ENCODE measurements around the gene ENOX1. TPM values are rescaled to one million over a fixed set of nuclear protein-coding genes. Genes with fewer than 3 reads are reported as not detected.
A peak's percentile ranks its signal among the peaks of the same experiment; 100 is the strongest.

Gene ENOX1
- total RNA-seq, 1 donor from 2014 or later: 1.1 TPM

- Mint-ChIP-seq H3K4me1 (peaks cover 30% of the 10 kb centered on the region), H3K36me3 (no peaks in the 10 kb centered on the region), H3K9me3 (no peaks in the 10 kb centered on the region), H3K27me3 (ENCODE audit: insufficient read depth, low read depth) (peaks cover 2% of the 10 kb centered on the region), H3K4me3 (no peak overlapping the region), H3K27ac (no peak overlapping the region)
- Histone ChIP-seq H3K27me3 (no peaks in the 10 kb centered on the region), H3K79me2 (ENCODE audit: low read depth) (no peaks in the 10 kb centered on the region), H3K27ac (no peak overlapping the region), H2AFZ (replicated peaks) (no peak overlapping the region), H3K4me1 (peaks cover 6% of the 10 kb centered on the region), H3K9ac (no peak overlapping the region), H3K36me3 (no peaks in the 10 kb centered on the region), H3K9me3 (ENCODE audit: low read depth) (no peaks in the 10 kb centered on the region), H3F3A (ENCODE audit: low read depth) (no peaks in the 10 kb centered on the region), H3K4me3 (no peak overlapping the region), H4K20me1 (ENCODE audit: low read depth) (no peaks in the 10 kb centered on the region), H3K4me2 (no peak overlapping the region)
- no peak for DNase-seq (ENCODE audit: low spot score)
- TF ChIP-seq EZH2phosphoT487 (IDR thresholded peaks at IDR 0.05) (no peak), EZH2 (IDR thresholded peaks at IDR 0.05) (no peak)
Observed at GRCh38 chr13:43574605-43575004, 212.2 kb downstream of the ENOX1 start.

- DNase-seq (ENCODE audit: low spot score): no peak
- no peaks in the 10 kb centered on the region for H3K9me3 ChIP-seq (ENCODE audit: low read depth)
- H3K4me3 ChIP-seq: no peak overlapping the region
- no peak overlapping the region for H3K4me2 ChIP-seq
- Mint-ChIP-seq H3K4me1 (peaks cover 36% of the 10 kb centered on the region), H3K27me3 (ENCODE audit: insufficient read depth, low read depth) (peaks cover 2% of the 10 kb centered on the region), H3K36me3 (no peaks in the 10 kb centered on the region), H3K4me3 (no peak overlapping the region), H3K9me3 (no peaks in the 10 kb centered on the region), H3K27ac (no peak overlapping the region)
- no peak overlapping the region for H3K9ac ChIP-seq
- no peaks in the 10 kb centered on the region for H3K27me3 ChIP-seq
- H3K79me2 ChIP-seq (ENCODE audit: low read depth): no peaks in the 10 kb centered on the region
- TF ChIP-seq EZH2phosphoT487 (IDR thresholded peaks at IDR 0.05) (no peak), CTCF (IDR thresholded peaks at IDR 0.05) (no peak), EZH2 (IDR thresholded peaks at IDR 0.05) (no peak)
- H3K27ac ChIP-seq: no peak overlapping the region
- no peaks in the 10 kb centered on the region for H4K20me1 ChIP-seq (ENCODE audit: low read depth)
- peaks cover 6% of the 10 kb centered on the region for H3K4me1 ChIP-seq
- no peaks in the 10 kb centered on the region for H3F3A ChIP-seq (ENCODE audit: low read depth)
- no peak overlapping the region for H2AFZ ChIP-seq (replicated peaks)
- no peaks in the 10 kb centered on the region for H3K36me3 ChIP-seq
Observed at GRCh38 chr13:43573802-43574514, 212.8 kb downstream of the ENOX1 start.

- Mint-ChIP-seq H3K27ac (no peak overlapping the region), H3K27me3 (ENCODE audit: insufficient read depth, low read depth) (peaks cover 2% of the 10 kb centered on the region), H3K4me1 (peaks cover 36% of the 10 kb centered on the region), H3K9me3 (no peaks in the 10 kb centered on the region), H3K36me3 (no peaks in the 10 kb centered on the region), H3K4me3 (no peak overlapping the region)
- Histone ChIP-seq H3K9me3 (ENCODE audit: low read depth) (no peaks in the 10 kb centered on the region), H3F3A (ENCODE audit: low read depth) (no peaks in the 10 kb centered on the region), H4K20me1 (ENCODE audit: low read depth) (no peaks in the 10 kb centered on the region), H3K9ac (no peak overlapping the region), H3K27ac (no peak overlapping the region), H3K4me1 (peaks cover 6% of the 10 kb centered on the region), H3K79me2 (ENCODE audit: low read depth) (no peaks in the 10 kb centered on the region), H3K4me2 (no peak overlapping the region), H2AFZ (replicated peaks) (no peak overlapping the region), H3K27me3 (no peaks in the 10 kb centered on the region), H3K36me3 (no peaks in the 10 kb centered on the region), H3K4me3 (no peak overlapping the region)
- DNase-seq (ENCODE audit: low spot score): no peak
- TF ChIP-seq EZH2phosphoT487 (IDR thresholded peaks at IDR 0.05) (no peak), EZH2 (IDR thresholded peaks at IDR 0.05) (no peak), CTCF (IDR thresholded peaks at IDR 0.05) (no peak)
Observed at GRCh38 chr13:43573361-43573740, 213.4 kb downstream of the ENOX1 start.

- H3K27me3 ChIP-seq: no peaks in the 10 kb centered on the region
- Mint-ChIP-seq H3K4me3 (peak overlapping the region; percentile 42), H3K27me3 (ENCODE audit: insufficient read depth, low read depth) (peaks cover 2% of the 10 kb centered on the region), H3K36me3 (no peaks in the 10 kb centered on the region), H3K4me1 (peaks cover 36% of the 10 kb centered on the region), H3K9me3 (no peaks in the 10 kb centered on the region), H3K27ac (no peak overlapping the region)
- no peaks in the 10 kb centered on the region for H3K36me3 ChIP-seq
- DNase-seq (ENCODE audit: low spot score): peak; percentile 29
- H3K79me2 ChIP-seq (ENCODE audit: low read depth): no peaks in the 10 kb centered on the region
- no peaks in the 10 kb centered on the region for H3K9me3 ChIP-seq (ENCODE audit: low read depth)
- H3K4me3 ChIP-seq: no peak overlapping the region
- TF ChIP-seq CTCF (IDR thresholded peaks at IDR 0.05): no peak
- no peak for TF ChIP-seq EZH2 (IDR thresholded peaks at IDR 0.05)
- no peak for TF ChIP-seq EZH2phosphoT487 (IDR thresholded peaks at IDR 0.05)
- H4K20me1 ChIP-seq (ENCODE audit: low read depth): no peaks in the 10 kb centered on the region
- peaks cover 6% of the 10 kb centered on the region for H3K4me1 ChIP-seq
- no peak overlapping the region for H3K27ac ChIP-seq
- H3F3A ChIP-seq (ENCODE audit: low read depth): no peaks in the 10 kb centered on the region
- H3K9ac ChIP-seq: no peak overlapping the region
- H3K4me2 ChIP-seq: no peak overlapping the region
- H2AFZ ChIP-seq (replicated peaks): no peak overlapping the region
Observed at GRCh38 chr13:43572656-43573360, 214.0 kb downstream of the ENOX1 start.
